Measurements from ENCODE around the gene MUC2. TPM values are rescaled to one million over a fixed set of nuclear protein-coding genes. Genes with fewer than 3 reads are reported as not detected.

Gene MUC2
- total and polyA plus RNA-seq, 2 donors (not counting 1 experiment from before 2014, with no cell fraction given): not detected

DNA sequence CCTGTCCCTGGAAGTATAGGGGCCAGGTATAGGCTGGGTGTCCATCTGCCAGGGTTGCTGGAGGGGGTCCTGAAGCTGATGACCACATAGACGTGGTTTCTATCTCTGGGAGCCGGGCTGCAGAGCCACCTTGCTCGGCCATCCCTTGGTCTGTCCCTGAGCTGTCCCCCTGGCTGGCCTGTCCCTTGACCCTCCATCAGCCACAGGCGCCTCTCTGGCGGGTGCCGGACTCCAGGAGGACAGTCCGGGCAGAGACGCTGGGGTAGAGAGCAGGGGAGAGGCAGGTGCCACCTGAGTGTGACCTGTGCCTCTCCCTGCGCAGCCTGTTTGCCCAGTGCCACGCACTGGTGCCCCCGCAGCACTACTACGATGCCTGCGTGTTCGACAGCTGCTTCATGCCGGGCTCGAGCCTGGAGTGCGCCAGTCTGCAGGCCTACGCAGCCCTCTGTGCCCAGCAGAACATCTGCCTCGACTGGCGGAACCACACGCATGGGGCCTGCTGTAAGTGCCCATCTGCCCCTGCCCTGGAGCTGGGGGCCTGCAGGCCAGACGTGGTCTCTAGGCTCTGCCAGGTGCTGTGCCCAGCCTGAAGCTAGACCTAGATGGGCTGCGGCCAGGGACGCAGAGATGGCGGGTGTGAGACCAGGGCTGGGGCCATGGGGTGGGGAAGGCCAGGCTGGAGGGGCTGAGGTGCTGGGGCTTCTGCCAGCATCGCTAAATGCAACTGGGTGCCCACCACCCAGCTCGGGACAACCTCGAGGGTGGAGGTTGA is 29.9 kb downstream of the MUC2 start:
- WGBS (ENCODE audit: insufficient coverage): 86% methylated on average over 28 of the region's 28 CpGs
- Histone ChIP-seq H3K79me2 (ENCODE audit: control insufficient read depth, insufficient read depth, low read length) (no peaks in the 10 kb centered on the region), H3K27ac (ENCODE audit: low read length in 2 of 2) (no peak overlapping the region), H3K4me1 (ENCODE audit: control insufficient read depth in 2 of 2, insufficient read depth in 2 of 2, low read length in 2 of 2) (no peaks in the 10 kb centered on the region), H3K9ac (ENCODE audit: low read length) (no peak overlapping the region), H3K27me3 (replicated peaks in 1 of 4; ENCODE audit: control extremely low read depth in 1 of 4, control insufficient read depth in 3 of 4, insufficient read depth in 4 of 4, low read length in 3 of 4) (peaks cover 0 to 5% (median 0%) of the 10 kb centered on the region in 4 experiments), H3K9me3 (ENCODE audit: control extremely low read depth in 1 of 3, control insufficient read depth in 2 of 3, insufficient read depth in 1 of 3, low read length in 2 of 3) (peaks cover 0 to 16% (median 0%) of the 10 kb centered on the region in 3 donors), H3K4me3 (ENCODE audit: control extremely low read depth in 1 of 5, extremely low read depth in 1 of 5, insufficient read depth in 1 of 5, low read depth in 2 of 5, low read length in 4 of 5) (no peak overlapping the region), H4K20me1 (ENCODE audit: control insufficient read depth, insufficient read depth, low read length, poor library complexity, severe bottlenecking) (no peaks in the 10 kb centered on the region), H3K36me3 (replicated peaks in 1 of 2; ENCODE audit: control extremely low read depth in 1 of 2, control insufficient read depth in 1 of 2, extremely low read depth in 1 of 2, insufficient read depth in 2 of 2, low read length in 1 of 2) (no peaks in the 10 kb centered on the region), H3K4me2 (replicated peaks; ENCODE audit: low read depth, low read length, poor library complexity, severe bottlenecking) (no peak overlapping the region), H2AFZ (ENCODE audit: insufficient read depth, low read depth, low read length, poor library complexity, severe bottlenecking) (no peak overlapping the region)
- Mint-ChIP-seq H3K27ac (no peak overlapping the region), H3K27me3 (no peaks in the 10 kb centered on the region), H3K4me1 (no peaks in the 10 kb centered on the region), H3K9me3 (ENCODE audit: insufficient read depth) (no peaks in the 10 kb centered on the region), H3K4me3 (no peak overlapping the region)
- ATAC-seq (ENCODE audit: low read depth) (no peak), DNase-seq (no peak)
- ChIA-PET POLR2A (no interaction called here), CTCF (no interaction called here)
- TF ChIP-seq, protein P1, sequence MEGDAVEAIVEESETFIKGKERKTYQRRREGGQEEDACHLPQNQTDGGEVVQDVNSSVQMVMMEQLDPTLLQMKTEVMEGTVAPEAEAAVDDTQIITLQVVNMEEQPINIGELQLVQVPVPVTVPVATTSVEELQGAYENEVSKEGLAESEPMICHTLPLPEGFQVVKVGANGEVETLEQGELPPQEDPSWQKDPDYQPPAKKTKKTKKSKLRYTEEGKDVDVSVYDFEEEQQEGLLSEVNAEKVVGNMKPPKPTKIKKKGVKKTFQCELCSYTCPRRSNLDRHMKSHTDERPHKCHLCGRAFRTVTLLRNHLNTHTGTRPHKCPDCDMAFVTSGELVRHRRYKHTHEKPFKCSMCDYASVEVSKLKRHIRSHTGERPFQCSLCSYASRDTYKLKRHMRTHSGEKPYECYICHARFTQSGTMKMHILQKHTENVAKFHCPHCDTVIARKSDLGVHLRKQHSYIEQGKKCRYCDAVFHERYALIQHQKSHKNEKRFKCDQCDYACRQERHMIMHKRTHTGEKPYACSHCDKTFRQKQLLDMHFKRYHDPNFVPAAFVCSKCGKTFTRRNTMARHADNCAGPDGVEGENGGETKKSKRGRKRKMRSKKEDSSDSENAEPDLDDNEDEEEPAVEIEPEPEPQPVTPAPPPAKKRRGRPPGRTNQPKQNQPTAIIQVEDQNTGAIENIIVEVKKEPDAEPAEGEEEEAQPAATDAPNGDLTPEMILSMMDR (IDR thresholded peaks at IDR 0.05): no peak
- no peak for TF ChIP-seq EZH2 (IDR thresholded peaks at IDR 0.05; ENCODE audit: borderline replicate concordance, insufficient read depth, low read depth, low read length, poor library complexity, severe bottlenecking)
- intact Hi-C loops (cut with micrococcal nuclease): no loop called here

- WGBS (ENCODE audit: insufficient coverage): 93% methylated on average over 3 of the region's 7 CpGs
- no peak overlapping the region for H3K9ac ChIP-seq (ENCODE audit: low read length)
- DNase-seq (no peak), ATAC-seq (ENCODE audit: low read depth) (no peak)
- peaks cover 0 to 5% (median 0%) of the 10 kb centered on the region in 4 experiments for H3K27me3 ChIP-seq (replicated peaks in 1 of 4; ENCODE audit: control extremely low read depth in 1 of 4, control insufficient read depth in 3 of 4, insufficient read depth in 4 of 4, low read length in 3 of 4)
- POLR2A ChIA-PET: no interaction called here
- Mint-ChIP-seq H3K27me3 (no peaks in the 10 kb centered on the region), H3K4me1 (no peaks in the 10 kb centered on the region), H3K9me3 (ENCODE audit: insufficient read depth) (no peaks in the 10 kb centered on the region), H3K4me3 (no peak overlapping the region), H3K27ac (no peak overlapping the region)
- no peak overlapping the region for H3K4me2 ChIP-seq (replicated peaks; ENCODE audit: low read depth, low read length, poor library complexity, severe bottlenecking)
- H3K4me3 ChIP-seq (ENCODE audit: control extremely low read depth in 1 of 5, extremely low read depth in 1 of 5, insufficient read depth in 1 of 5, low read depth in 2 of 5, low read length in 4 of 5): no peak overlapping the region
- no peak overlapping the region for H3K27ac ChIP-seq (ENCODE audit: low read length in 2 of 2)
- H3K79me2 ChIP-seq (ENCODE audit: control insufficient read depth, insufficient read depth, low read length): no peaks in the 10 kb centered on the region
- H3K9me3 ChIP-seq (ENCODE audit: control extremely low read depth in 1 of 3, control insufficient read depth in 2 of 3, insufficient read depth in 1 of 3, low read length in 2 of 3): peaks cover 0 to 10% (median 0%) of the 10 kb centered on the region in 3 donors
- no peaks in the 10 kb centered on the region for H4K20me1 ChIP-seq (ENCODE audit: control insufficient read depth, insufficient read depth, low read length, poor library complexity, severe bottlenecking)
- H3K4me1 ChIP-seq (ENCODE audit: control insufficient read depth in 2 of 2, insufficient read depth in 2 of 2, low read length in 2 of 2): no peaks in the 10 kb centered on the region
- CTCF ChIA-PET: no interaction called here
- H2AFZ ChIP-seq (ENCODE audit: insufficient read depth, low read depth, low read length, poor library complexity, severe bottlenecking): no peak overlapping the region
- intact Hi-C loops (cut with micrococcal nuclease): no loop called here
- TF ChIP-seq, protein P1 (IDR thresholded peaks at IDR 0.05): no peak
- TF ChIP-seq EZH2 (IDR thresholded peaks at IDR 0.05; ENCODE audit: borderline replicate concordance, insufficient read depth, low read depth, low read length, poor library complexity, severe bottlenecking): no peak
- H3K36me3 ChIP-seq (replicated peaks in 1 of 2; ENCODE audit: control extremely low read depth in 1 of 2, control insufficient read depth in 1 of 2, extremely low read depth in 1 of 2, insufficient read depth in 2 of 2, low read length in 1 of 2): no peaks in the 10 kb centered on the region
These were observed 30.5 kb downstream of the MUC2 start for GRCh38 chr11:1105183-1105565.
